GM21737 (cell line): Measurements from ENCODE around the gene AGPAT2.

Source experiments
- ATAC-seq: cut with Tn5 transposase; IDR thresholded peaks from one replicate; pipeline ENCODE4 v1.9.1; 2021; ENCODE audit warnings: mild to moderate bottlenecking, moderate library complexity; ENCODE audit not compliant: unreplicated experiment

Gene AGPAT2

DNA sequence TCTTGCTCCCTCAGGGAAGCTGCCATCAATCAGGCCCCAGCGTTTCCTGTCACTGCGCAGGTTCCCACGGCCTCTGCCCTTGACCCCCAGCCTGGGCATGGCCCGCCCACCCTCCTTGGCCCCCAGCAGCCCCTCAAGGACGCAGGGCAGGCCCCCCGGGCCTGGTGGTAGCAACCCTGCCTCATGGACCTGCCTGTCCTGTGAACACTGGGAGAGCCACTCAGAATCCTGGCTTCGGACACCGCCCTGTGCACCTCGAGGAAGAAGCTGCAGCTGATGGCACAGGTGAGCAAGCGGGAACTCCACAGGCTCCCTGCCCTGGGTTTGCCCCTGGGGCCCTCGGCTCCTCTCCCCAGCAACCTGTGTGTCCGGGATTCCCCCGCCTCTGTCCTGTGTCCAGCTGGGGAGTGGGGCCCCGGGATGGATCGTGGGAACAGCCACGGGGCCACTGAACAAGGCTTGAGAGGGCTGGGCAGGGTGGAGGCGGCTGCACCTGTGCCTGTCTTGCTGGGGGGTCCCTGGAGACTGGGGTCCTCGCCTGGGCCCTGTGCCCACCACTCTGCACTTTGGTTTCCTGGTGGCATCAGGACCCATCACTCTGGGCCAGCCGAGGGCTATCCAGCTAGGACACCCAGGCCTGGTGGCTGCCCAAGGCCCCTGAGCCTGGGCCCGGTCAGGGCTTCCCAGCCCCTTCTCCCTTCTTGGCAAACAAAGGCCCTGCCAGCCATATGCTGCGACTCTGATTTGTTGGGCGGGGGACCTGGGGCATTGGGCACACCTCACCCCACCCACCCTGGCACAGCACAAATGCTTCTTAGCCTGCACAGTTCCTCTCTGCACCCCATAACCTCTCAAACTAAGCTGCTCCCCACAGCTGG, 58.0 kb downstream of the AGPAT2 start:
- ATAC-seq, result no peak

DNA sequence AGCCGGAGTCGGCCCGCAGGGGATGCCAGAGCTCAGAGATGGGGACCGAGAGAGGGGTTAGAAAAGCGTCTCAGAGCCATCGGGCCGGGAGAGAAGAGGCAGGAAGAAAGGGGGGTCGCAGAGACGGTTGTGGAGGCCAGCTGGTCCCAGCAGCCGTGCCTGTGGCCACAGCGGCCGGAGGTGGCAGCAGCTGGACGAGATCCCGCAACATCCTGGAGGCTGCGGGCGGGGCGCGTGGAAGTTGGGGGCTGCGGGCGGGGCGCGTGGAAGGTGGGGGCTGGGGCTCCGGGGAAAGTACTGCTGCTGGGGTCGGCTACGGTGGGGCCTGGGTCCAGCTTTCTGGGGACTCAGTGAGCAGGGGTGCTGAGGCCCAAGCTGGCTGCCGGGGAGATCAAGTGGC, 59.0 kb downstream of the AGPAT2 start:
- no peak for ATAC-seq

DNA sequence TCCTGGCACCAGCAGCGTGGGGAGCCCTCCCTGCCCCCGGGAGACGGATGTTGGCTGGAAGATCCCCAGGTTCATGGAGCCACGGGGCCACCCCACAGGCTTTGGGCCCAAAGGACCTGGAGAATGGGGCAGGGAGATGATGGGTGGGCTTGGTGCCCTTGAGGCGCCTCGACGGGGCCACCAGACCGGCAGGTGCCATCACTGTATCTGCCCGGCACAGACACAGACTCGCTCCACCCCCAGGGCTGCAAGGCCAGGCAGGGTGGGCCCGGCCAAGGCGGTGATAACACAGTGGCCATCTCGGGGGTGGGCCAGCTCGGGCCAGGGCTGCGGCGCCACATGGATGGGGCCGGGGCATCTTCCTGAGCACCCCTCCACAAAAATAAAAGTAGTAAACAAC, 59.6 kb downstream of the AGPAT2 start:
- no peak for ATAC-seq

DNA sequence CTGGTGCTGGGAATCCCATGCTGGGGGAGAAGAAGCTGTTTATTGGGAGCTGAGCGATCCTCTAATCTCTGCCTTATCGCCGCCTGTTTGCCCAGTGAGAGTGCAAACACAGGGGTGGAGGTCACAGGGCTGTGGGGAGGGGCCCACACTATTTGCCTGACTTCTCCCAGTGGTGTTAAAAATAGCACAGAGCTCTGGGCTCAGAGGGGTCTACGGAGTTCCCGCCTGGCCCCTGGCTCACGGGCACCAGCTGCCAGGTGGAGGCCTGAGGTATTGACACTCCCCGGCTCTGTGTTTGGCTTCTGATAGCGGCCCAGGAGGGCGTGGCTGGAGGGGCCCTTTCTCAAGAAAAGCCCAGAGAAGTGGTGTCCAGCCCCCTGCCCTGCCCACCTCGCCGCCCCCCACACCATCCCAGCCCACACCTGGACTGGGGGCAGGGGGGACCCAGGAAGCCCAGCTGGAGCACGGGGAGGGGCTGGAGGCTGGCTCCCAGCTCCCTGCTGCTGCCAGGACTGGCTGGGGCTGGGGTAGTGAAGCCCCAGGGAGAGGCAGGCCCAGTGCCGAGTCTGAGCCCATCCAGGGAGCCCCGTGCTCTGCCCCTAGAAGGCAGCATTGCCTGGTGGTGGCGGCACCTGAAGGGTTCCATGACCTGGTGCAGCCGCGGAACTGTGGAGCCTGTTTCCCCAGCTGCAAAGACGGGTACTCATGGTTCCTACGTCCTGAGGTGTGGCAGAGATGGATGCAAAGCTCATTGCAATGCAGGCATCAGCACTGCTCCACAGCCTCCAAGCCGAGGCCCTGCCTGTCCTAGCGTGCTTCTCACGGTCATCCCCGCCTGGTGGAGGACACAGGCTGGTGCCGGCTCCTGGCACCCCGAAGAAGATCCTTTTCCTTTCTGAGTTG, 60.3 kb downstream of the AGPAT2 start:
- ATAC-seq, result no peak

DNA sequence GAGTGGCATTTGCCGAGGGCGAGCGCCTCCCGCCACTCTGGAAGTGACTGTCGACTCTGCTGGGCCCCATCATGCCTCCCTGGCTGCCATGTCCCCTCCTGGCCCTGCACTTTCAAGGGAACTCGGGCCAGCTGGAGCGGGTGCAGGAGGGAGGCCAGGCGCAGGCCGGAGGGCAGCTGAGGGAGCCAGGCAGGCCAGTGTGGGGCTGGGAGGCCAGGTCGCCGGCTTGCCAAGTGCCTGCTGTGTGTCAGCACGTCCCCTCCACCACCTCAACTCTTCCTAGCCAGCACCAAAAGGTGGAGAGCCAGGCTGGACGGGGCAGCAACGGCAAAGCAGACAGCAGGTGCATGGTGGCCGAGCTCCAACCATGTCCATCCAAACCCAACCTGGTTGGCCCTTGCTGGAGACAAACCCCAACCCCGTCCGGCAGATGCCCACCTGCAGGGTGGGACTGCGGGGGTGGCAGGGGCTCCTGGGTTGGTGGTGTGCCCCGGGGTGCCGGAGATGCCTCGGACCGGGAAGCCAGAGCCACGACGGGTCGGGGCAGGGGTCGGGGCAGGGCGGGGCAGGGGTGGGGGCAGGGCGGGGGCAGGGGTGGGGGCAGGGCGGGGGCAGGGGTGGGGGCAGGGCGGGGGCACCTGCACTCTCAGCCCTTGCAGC, 61.1 kb downstream of the AGPAT2 start:
- no peak for ATAC-seq

DNA sequence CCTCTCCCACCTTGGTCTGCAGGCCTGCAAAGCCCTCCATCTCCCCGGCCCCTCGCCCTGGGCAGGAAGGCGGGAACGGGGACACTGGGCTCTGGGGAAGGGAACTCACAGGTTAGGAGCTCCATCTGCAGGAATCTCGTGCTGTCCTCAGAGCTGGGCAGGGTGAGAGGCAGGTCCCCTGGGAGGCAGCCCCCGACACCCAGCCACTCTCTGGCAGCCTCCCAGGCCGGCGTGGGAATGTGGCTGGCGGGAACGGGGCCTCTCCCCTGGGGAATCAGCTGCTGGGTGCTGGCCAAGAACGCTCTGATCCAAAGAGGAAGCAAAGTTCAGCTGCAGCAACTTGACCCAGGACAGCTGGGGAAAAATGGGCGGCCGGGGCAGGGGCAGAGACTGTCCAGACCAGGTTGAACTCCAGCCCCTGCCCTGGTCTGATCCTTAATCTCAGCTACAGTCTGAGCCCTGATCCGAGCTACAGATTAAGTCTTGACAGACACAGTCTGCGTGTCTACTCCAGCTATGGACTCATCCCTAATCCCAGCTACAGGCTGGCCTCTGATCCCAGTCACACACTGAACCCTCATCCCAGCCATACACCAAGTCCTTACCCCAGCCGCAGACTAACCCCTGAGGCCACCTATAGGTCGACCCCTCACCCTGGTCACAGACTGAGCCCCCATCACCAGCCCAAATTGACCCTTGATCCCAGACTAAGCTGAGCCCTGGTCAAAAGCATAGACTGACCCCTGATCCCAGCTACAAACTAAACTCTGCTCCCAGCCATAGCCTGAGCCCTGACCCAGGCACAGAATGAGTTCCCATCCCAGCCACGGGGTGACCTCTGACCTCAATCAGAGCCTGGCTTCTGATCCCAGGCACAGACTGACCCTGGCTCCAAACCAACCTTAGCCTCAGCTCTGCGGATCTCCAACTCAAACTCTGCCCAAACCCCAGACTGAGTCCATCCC, 61.9 kb downstream of the AGPAT2 start:
- ATAC-seq, result no peak

DNA sequence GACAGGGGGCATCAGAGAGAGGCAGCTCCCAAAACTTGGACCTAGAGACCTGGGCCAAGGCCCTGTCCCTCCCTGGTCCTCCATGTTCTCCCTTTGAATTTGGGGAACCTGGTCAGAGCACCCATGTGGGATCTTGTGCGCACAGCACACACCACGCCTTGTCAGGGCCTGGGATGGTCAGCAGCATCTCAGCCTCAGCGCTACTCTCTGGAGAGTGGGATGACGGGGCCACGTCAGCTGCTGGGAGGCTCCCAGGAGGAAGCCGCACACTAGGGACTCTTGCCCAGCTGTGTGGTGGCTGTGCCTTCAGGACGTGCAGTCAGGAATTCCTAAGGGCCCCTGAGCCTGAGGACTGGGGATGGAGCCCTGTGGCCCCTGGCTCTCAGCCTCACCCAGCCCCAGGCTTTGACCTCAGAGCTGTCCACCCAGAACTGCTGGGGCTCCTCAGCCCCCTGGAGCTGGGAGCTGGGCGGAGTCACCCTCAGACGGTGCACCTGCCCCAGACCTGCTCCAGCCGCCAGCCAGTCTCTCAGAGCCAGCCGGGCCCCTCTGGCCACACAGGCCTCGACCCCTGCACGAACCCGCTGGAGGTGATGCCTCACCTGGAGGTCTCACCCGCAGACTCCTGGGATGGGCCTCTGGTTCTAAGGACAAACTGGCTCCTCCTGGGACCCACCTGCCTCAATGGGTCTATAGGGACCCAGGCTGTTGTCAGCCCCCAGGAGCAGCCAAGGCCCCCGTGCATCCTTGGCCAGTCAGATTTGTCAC, 62.9 kb downstream of the AGPAT2 start:
- ATAC-seq, result no peak

DNA sequence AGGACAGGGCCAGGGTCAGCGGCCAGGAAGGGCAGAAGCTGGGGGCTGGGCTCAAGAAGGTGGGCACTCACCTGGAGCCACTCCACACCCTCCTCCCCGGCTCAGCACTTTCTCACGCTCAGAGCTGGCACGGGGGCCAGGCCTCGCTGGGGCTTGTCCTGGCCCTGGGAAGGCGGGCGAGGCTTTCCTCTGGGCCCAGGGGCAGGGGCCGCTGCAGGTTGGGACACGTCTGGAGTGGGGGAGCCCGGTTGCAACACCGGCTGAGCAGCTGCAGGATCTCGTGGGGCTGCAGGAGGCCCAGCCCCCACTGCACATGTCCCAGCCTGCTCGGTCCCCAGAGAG, 63.4 kb downstream of the AGPAT2 start:
- no peak for ATAC-seq
